GM12878 (cell line): Measurements from ENCODE around the gene ZBTB32. TPM values are rescaled to one million over a fixed set of nuclear protein-coding genes. Genes with fewer than 3 reads are reported as not detected.

ENCODE experiments used
- ATAC-seq: fragments of 200-7000 bp; cut with Tn5 transposase; 3 replicates; pipeline ENCODE4 v1.9.1; 2020; ENCODE audit warnings: mild to moderate bottlenecking, moderate library complexity
- BruUV-seq: library from RNA; stranded (reverse); fragments of 400-500 nt; replicated peaks from 2 replicates; lab custom pipeline; 2021; lab: Mats Ljungman, UMichigan
- CTCF ChIA-PET: fragments of 300-600 bp; sonication (Branson Sonifier 250); formaldehyde crosslinking; extraction: SDS; loops from one replicate; lab custom pipeline; 2021; ENCODE audit warnings: inconsistent platforms; lab: Yijun Ruan, JAX
- POLR2A ChIA-PET: fragments of 350-600 bp; formaldehyde crosslinking; extraction: SDS; loops from one replicate; lab custom pipeline; 2021; ENCODE audit warnings: inconsistent platforms; lab: Charles Lee
- RAD21 ChIA-PET: fragments of 300-600 bp; sonication (Branson Sonifier 250); formaldehyde crosslinking; loops from one replicate; lab custom pipeline; 2023; ENCODE audit warnings: antibody characterized with exemption; ENCODE audit not compliant: unreplicated experiment; lab: Charles Lee
- SMC1A ChIA-PET: fragments of 300-600 bp; sonication (Branson Sonifier 250); formaldehyde crosslinking; loops from one replicate; lab custom pipeline; 2023; ENCODE audit not compliant: unreplicated experiment, uncharacterized antibody; lab: Charles Lee
- DNase-seq: peaks from one replicate; pipeline ENCODE4 v3.0.0-alpha.2; 2011; ENCODE audit warnings: low read depth, low spot score
- FAIRE-seq: peaks from 3 replicates; lab custom pipeline; 2011; peaks lifted over from hg19 to GRCh38; lab: Jason Lieb, UNC
- H2AFZ ChIP-seq: 2 replicates; pipeline ENCODE4 v1.6.0; 2011; ENCODE audit warnings: low read depth, low read length, control low read depth; ENCODE audit not compliant: control insufficient read depth
- H3K27ac ChIP-seq: 2 replicates; pipeline ENCODE4 v1.5.1; 2011; ENCODE audit warnings: control low read depth; ENCODE audit not compliant: control insufficient read depth, insufficient read depth
- H3K27me3 ChIP-seq, 2 experiments: replicated peaks in 1 of 2; 2 replicates each; pipeline versions ENCODE4 v1.6.0 to v1.6.1; 2011; ENCODE audit warnings: low read length in 1 of 2; ENCODE audit not compliant: control insufficient read depth in 2 of 2, insufficient read depth in 2 of 2
- H3K36me3 ChIP-seq, 2 experiments: 2 replicates each; pipeline ENCODE4 v1.5.1; 2011; ENCODE audit warnings: low read length in 1 of 2; ENCODE audit not compliant: control insufficient read depth in 2 of 2, insufficient read depth in 2 of 2
- H3K4me1 ChIP-seq: 2 replicates; pipeline ENCODE4 v1.6.1; 2011; ENCODE audit warnings: mild to moderate bottlenecking, low read length, moderate library complexity, mixed read lengths; ENCODE audit not compliant: control insufficient read depth, insufficient read depth
- H3K4me2 ChIP-seq: 2 replicates; pipeline ENCODE4 v1.6.0; 2011; ENCODE audit warnings: control low read depth; ENCODE audit not compliant: control insufficient read depth, insufficient read depth
- H3K4me3 ChIP-seq: fragments of 200-600 bp; sonication (generic); 2 replicates; pipeline ENCODE4 v1.5.1; 2016
- H3K79me2 ChIP-seq: 2 replicates; pipeline ENCODE4 v1.6.0; 2011; ENCODE audit warnings: low read length; ENCODE audit not compliant: control insufficient read depth, insufficient read depth
- H3K9ac ChIP-seq: 2 replicates; pipeline ENCODE4 v1.8.0; 2011; ENCODE audit warnings: low read length, control low read depth, mixed read lengths; ENCODE audit not compliant: control insufficient read depth, insufficient read depth
- H3K9me3 ChIP-seq: replicated peaks from 3 replicates; pipeline ENCODE4 v1.5.1; 2011; ENCODE audit warnings: mild to moderate bottlenecking, low read length; ENCODE audit not compliant: control insufficient read depth, insufficient read depth
- H4K20me1 ChIP-seq: 2 replicates; pipeline ENCODE4 v1.6.0; 2011; ENCODE audit not compliant: control insufficient read depth, insufficient read depth
- ATF2 ChIP-seq: IDR thresholded peaks from 2 replicates; pipeline ENCODE4 v1.6.1; 2012; ENCODE audit warnings: low read length, inconsistent platforms
- BCL3 ChIP-seq: IDR thresholded peaks from 2 replicates; pipeline ENCODE4 v1.6.1; 2011; ENCODE audit warnings: borderline replicate concordance, low read depth, mild to moderate bottlenecking, moderate library complexity, low read length; ENCODE audit not compliant: insufficient read depth, poor library complexity, severe bottlenecking
- CHD1 ChIP-seq: IDR thresholded peaks from 2 replicates; pipeline ENCODE4 v1.6.1; 2012; ENCODE audit warnings: low read depth, low read length, improper control_type of control experiment
- ELK1 ChIP-seq: IDR thresholded peaks from 2 replicates; pipeline ENCODE4 v1.6.1; 2012; ENCODE audit warnings: low read depth, low read length, improper control_type of control experiment
- HDGF ChIP-seq: fragments of 450-650 bp; IDR thresholded peaks from 2 replicates; pipeline ENCODE4 v1.6.1; 2016; ENCODE audit warnings: antibody characterized with exemption
- IRF3 ChIP-seq: fragments of 450-650 bp; IDR thresholded peaks from 2 replicates; pipeline ENCODE4 v1.6.1; 2014; ENCODE audit warnings: mild to moderate bottlenecking
- JUND ChIP-seq: IDR thresholded peaks from 2 replicates; pipeline ENCODE4 v1.6.1; 2012; ENCODE audit warnings: low read depth, mild to moderate bottlenecking, low read length, improper control_type of control experiment, moderate library complexity
- NR2C1 ChIP-seq: fragments of 450-650 bp; IDR thresholded peaks from 2 replicates; pipeline ENCODE4 v1.6.1; 2017; ENCODE audit warnings: antibody characterized with exemption, mild to moderate bottlenecking, moderate library complexity
- RFX5 ChIP-seq: IDR thresholded peaks from 2 replicates; pipeline ENCODE4 v1.6.1; 2011; ENCODE audit warnings: low read depth, low read length, improper control_type of control experiment
- SKIL ChIP-seq: fragments of 450-650 bp; IDR thresholded peaks from 2 replicates; pipeline ENCODE4 v1.6.1; 2017; ENCODE audit warnings: mild to moderate bottlenecking, low read depth, inconsistent platforms; ENCODE audit not compliant: poor library complexity, severe bottlenecking
- SMAD1 ChIP-seq: fragments of 450-650 bp; IDR thresholded peaks from 2 replicates; pipeline ENCODE4 v1.6.1; 2018; ENCODE audit warnings: mild to moderate bottlenecking, low read depth; ENCODE audit not compliant: partially characterized antibody
- SUPT20H ChIP-seq: IDR thresholded peaks from 2 replicates; pipeline ENCODE4 v1.6.1; 2011; ENCODE audit warnings: low read depth, mild to moderate bottlenecking, low read length, moderate library complexity, borderline replicate concordance; ENCODE audit not compliant: control insufficient read depth
- ZBTB11 ChIP-seq: fragments of 450-650 bp; formaldehyde crosslinking; IDR thresholded peaks from 2 replicates; pipeline ENCODE4 v1.5.0; 2022; ENCODE audit warnings: mild to moderate bottlenecking, missing genetic modification characterization
- WGBS: methylation state at CpG from one replicate; pipeline ENCODE4 v1.1.6; 2016; ENCODE audit warnings: low lambda C conversion rate; ENCODE audit not compliant: insufficient replicate concordance, insufficient coverage; ENCODE audit errors: missing lambda C conversion rate; 5-methylcytosine and 5-hydroxymethylcytosine counted together
- in situ Hi-C: fragments of 300-500 bp; cut with MboI; formaldehyde crosslinking; loops from 9 replicates; pipeline ENCODE4 v1.14.3; 2018; ENCODE audit warnings: mixed read lengths
- intact Hi-C: fragments of 100-400 bp; cut with micrococcal nuclease; formaldehyde crosslinking; loops from one replicate; pipeline ENCODE4 v1.14.2; 2022; ENCODE audit not compliant: unreplicated experiment
- polyA plus RNA-seq, 11 experiments: library from polyadenylated mRNA; depleted of rRNA in 4 of 11; unstranded in 6 of 11; stranded (reverse) in 5 of 11; fragments of >200 nt; fragmentation: Nextera tagmentation in 4 of 11; fragmentation: Illumina TruSeq in 1 of 11; extraction: Ambion mirVana in 4 of 11; extraction: Trizol in 1 of 11; gene quantifications; 1 replicate in 1 of 11; 2 replicates in 10 of 11; pipeline versions ENCODE4 v1.2.1 to v1.2.3, GENCODE V29; 2011 to 2016; ENCODE audit warnings: inconsistent platforms in 2 of 11, missing spikeins in 2 of 11, low read depth in 1 of 11
- total RNA-seq, 4 experiments: library from RNA; depleted of rRNA in 3 of 4; stranded (reverse); fragments of >200 nt in 3 of 4; fragmentation: Illumina TruSeq in 1 of 4; extraction: Trizol in 1 of 4; gene quantifications; 2 replicates each; pipeline versions ENCODE4 v1.2.1 to v1.2.3, GENCODE V29; 2013 to 2021

ZBTB32 gene
- total and polyA plus RNA-seq, 10 of the 15 experiments (the other 5 are each of a cell fraction or from before 2014, with no cell fraction given), result 1.0 to 46.7 (median 16.0) TPM

- no TSS peak for BruUV-seq
- no peak overlapping the region for H3K4me2 ChIP-seq
- TF ChIP-seq SKIL (no peak), CHD1 (no peak), NR2C1 (no peak), JUND (no peak), ATF2 (no peak), SMAD1 (no peak), HDGF (no peak), ELK1 (no peak), SUPT20H (no peak), IRF3 (no peak), RFX5 (no peak), BCL3 (no peak), ZBTB11 (CRISPR knock-in tag) (no peak)
These were observed 45.8 kb downstream of the ZBTB32 start for GRCh38 chr19:35750167-35750566.

More at GRCh38 chr19:35750167-35750566, 45.8 kb downstream of the ZBTB32 start:
- ATAC-seq (no peak), FAIRE-seq (no peak), DNase-seq (no peak)
- 91% methylated on average over 5 of the region's 5 CpGs for WGBS
- peaks cover 8% of the 10 kb centered on the region; the same call in 1 of the 2 replicates for H3K4me1 ChIP-seq
- CTCF ChIA-PET, result no interaction called here
- peaks cover 9% of the 10 kb centered on the region for H3K79me2 ChIP-seq
- H3K4me3 ChIP-seq, result no peak overlapping the region
- H3K9ac ChIP-seq, result no peak overlapping the region
- no peaks in the 10 kb centered on the region for H3K9me3 ChIP-seq
- H3K27me3 ChIP-seq, result no peaks in the 10 kb centered on the region
- POLR2A ChIA-PET, result interaction anchor here (0.6 to 1.5 kb wide), 4 partner anchors 7 to 174 kb away, joined by 3 to 5 read pairs (median 3); no protein-coding TSS in a partner anchor
- SMC1A ChIA-PET, result no interaction called here
- intact Hi-C loops, result no loop called here
- no peak overlapping the region for H3K27ac ChIP-seq
- in situ Hi-C loops, result no loop called here
- RAD21 ChIA-PET, result interaction anchor here (0.8 kb wide), 1 partner anchor 130 kb away, joined by 4 read pairs; no protein-coding TSS in a partner anchor
- H3K36me3 ChIP-seq, result peaks cover 0 to 2% of the 10 kb centered on the region in 2 experiments; a peak in 2 of 4 replicates
- H2AFZ ChIP-seq, result no peak overlapping the region
- H4K20me1 ChIP-seq, result no peaks in the 10 kb centered on the region
